ENCODE data around the gene VWF.
"Not testable (repeated sequence)": the region's sequence is repeated elsewhere in the genome, so short reads cannot be mapped to it uniquely, and the experiment has no call there.

The VWF gene
- total RNA-seq: 3.8 to 39.8 (median 22.7) reads per million in 17 experiments

DNA sequence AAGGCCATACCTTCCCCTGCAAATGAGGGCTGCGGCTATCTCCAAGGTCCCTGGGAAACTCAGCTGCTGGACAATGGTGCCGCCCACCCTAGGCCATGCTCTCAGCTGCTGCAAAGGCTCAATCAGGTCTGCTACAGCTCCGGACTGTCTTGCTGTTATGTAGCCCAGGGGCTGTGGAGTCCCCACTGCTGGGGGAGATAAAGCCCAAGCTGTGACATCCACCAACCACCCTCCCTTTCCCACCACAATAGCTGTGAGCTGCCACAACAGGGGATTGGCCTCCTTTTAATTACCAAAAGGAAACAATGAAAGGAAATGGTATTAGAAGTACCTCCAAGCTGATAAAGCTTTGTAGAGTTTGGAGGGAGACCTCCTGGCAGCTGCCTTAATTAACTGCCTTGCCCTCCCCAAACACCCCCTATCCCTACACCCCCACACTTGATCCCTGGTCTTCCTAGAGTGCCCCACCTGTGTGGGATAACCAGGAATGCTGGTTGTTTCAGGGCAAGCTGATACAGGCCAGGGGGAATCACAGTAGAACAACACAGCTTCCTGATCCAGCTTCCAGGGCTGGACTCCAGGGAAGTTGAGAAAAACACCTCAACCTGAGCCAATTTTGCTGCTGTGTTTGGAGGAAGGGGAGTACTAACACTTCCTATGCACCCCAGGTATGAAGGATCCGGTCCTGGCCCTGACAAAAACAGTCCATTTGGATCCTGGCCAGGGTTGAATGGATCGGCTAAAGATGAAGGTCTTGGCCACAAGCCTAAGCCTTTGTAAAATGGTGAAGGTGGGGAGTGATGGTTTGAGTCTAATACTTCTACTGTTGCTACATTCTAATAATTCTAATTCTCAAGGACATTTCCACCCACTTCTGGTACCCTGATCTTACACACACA lies at the start of gene VWF:
Gene VWF (minus strand): TSS at position 260 of the 899 bp plus-strand sequence. CDS start 1,474 bp downstream, outside the sequence.
- DNase-seq: no peak

DNA sequence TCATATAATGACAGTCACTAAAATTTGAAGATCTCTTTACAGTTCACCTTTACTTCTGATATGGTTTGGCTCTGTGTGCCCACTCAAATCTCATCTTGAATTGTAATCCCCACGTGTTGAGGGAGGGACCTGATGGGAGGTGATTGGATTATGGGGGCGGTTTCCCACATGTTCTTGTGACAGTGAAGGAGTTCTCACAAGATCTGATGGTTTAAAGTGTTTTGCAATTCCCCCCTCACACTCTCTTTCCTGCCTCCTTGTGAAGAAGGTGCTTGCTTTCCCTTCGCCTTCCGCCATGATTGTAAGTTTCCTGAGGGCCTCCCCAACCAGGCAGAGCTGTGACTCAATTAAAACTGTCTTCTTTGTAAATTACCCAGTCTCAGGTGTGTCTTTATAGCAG lies 48.4 kb upstream of the VWF start:
- DNase-seq: peak in 2 of 4 experiments; percentile 43 to 46

DNA sequence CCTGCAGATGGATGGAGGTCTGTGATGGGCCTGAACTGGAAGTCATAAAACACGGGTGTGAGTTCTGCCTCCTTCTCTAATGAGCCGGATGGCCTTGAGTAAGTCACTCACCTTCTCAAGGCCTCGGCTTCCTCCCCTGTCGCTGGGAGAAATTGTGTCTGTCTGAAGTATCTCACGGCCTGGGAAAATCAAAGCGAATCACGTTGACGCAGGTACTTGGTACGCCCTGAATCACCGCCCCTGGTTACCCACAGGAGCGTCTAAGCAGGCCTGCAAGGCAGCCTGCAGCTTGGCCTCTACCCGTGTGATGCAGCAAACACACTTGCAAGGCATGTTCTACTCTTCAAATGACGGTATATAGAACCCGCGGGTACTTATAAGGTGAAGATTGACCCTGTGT lies 47.6 kb upstream of the VWF start:
- DNase-seq: no peak

DNA sequence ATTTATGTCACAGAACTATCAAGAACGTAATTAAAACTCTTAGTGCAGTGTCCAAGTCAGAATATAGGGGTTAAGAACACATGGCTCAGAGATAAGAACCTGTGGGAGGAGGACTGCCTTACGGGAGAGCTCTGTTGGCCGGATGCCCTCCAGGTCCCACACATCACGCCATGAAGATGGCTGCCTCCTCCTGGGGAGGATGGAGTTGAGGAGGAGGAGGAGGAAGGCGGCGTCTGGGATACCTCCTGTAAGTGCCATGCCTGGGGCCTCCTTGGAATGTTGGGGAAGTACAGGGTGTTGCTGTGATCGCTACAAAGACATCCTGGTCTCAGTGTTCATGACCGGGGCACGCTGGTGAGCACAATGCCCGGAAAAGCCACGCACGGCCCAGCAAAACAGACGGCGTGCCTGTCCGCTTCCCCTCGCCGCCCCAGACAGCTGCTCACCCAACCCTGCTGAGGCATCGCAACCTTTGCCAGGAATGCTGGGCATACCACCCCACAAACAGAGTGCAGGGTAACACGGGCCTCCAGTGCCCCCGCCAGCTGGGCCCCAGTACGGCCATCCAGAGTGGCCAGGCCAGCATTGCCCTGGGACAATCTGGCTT lies 47.0 kb upstream of the VWF start:
- DNase-seq: no peak

DNA sequence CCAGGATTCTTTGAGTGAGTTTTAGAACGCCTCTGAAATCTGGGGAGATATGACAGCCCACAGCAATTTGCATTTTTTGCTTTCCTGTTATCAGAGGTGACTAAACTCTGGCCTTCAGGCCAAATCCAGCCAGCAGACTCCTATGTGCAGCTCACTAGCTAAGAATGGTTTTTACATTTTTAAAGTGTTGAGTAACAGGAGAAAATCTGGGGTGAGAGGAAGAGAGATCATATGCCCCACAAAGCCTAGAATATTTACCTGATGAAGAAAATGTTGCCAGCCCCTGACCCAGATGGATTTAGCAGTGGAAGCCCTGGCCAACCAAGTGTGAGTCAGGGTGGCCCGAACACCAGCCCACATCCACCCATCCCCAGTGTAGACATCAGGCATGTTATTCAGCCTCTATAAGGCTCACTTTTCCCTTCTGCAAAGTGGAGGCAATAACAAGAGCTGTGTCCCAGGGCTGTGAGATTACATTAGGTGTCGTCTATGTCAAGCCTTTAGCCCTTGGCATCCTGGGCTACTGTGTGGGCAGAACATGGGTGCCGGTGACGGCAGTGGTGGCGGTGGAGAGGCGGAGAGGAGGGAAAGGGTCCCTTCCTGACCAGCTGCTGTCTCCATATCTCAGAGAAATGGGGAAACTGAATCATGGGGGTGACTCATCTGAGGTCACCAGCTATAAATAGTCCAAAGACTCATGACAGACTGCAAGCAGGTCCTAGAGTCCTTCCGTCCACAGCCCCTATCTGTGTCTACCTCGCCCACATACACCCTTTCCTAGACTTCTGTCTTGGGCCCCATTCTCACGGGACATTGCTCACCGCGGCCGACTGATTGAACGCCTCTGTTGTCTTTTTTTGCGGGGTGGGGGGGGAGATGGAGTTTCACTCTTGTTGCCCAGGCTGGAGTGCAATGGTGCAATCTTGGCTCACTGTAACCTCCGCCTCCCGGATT lies 43.1 kb upstream of the VWF start:
- DNase-seq: peak; percentile 96 to 100 (median 98)

DNA sequence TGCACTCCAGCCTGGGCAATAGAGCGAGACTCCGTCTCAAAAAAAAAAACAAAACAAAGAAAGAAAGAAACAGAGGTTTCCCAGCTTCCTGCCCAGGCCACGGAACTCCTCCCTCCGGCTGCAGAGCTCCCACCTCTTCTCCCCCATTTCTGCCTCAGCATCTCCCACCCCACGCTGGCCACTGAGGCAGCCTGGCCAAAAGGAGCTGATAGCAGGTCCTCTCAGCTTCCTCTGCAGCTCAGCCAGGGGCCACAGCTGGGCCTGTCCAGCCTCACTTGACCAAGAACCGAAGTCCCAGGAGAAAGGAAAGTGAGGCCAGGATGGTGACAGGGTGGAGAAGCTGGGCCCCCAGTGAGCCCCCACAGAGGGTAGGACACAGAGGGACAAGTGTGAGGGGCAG lies 42.3 kb upstream of the VWF start:
- peak in 2 of 4 experiments; percentile 26 to 28 for DNase-seq

DNA sequence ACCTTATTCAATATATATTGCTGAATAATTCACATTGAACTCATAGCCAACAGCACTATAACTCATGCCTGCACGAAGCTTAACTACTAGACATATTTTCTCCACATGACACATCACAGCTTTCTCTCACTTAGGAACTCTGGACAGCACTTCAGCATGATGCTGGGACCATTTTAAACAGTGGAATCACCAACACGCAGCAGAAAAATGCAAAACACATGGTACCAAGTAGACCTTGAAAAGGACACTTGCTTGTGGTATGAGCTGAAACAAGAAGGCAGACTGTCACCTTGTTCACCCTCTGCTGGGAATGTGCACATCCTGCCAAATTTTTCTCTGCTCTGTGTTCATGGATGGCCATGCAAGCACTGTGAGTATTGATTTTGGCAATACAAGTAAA lies 40.9 kb upstream of the VWF start:
- no peak for DNase-seq

DNA sequence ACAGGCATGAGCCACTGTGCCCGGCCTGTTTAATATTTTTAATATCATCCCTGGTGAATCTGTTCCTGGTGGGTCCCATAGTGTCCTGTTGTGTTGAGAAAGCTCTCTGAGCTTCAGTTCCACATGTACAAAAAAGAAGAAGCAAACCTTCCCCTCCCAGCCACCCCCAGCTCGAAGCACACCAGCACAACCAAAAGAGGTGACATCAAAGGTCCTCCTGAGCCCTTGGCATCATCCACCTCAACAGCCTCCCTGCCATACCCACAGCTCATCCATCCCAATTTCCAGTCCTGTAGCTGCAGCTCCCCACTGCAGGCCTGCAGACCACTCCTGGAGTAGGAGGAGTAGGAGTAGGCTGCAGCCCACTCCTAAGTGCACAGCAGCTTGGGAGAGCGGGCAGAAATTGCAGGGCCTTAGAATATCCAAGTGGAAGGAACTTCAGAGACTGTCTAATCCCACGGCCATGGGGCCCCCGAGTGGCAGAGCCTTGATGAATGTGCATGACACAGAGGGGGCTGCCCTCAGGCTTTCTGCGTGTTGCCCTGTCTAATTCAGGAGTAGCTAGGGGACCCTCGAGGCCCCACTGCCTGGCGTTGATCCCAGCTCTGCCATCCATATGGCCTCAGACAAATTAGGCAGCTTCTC lies 39.1 kb upstream of the VWF start:
- peak; percentile 52 to 67 (median 60) for DNase-seq

DNA sequence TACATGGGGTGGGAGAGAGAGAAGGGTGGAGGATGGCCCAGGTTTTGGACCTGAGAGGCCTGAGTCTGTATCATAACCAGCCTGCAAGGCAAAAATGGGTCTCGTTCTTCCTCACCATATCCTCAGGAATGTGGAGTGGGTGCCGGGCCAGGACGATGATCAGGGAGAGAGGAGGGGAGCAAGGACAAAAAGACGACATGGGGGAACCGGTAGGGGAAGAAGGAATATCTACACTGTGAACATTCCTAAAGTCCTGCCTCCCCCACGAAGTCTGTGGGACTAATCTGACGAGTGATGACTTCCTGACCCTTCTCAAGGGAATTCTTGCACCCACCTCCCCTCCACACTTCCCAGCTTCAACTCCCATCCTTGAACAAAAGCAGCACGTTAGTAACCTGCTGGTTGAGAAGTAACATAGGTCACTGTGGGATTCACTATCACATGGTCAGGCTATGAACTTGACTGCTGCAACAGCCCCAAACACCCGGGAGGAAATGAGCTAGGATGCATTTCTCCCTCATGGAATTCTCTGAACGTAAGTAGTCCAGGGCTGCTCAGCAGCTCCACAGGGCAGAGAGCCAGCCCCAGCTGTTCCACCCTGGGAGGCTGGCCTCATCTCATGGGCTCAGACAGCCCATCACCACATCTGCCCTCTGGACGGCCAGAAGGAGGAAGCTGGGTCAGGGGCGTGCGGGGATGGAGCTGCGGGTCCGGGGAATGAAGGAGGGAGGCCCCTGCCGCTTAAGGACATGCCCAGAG lies 36.8 kb upstream of the VWF start:
- DNase-seq: peak; percentile 45 to 60 (median 53)

DNA sequence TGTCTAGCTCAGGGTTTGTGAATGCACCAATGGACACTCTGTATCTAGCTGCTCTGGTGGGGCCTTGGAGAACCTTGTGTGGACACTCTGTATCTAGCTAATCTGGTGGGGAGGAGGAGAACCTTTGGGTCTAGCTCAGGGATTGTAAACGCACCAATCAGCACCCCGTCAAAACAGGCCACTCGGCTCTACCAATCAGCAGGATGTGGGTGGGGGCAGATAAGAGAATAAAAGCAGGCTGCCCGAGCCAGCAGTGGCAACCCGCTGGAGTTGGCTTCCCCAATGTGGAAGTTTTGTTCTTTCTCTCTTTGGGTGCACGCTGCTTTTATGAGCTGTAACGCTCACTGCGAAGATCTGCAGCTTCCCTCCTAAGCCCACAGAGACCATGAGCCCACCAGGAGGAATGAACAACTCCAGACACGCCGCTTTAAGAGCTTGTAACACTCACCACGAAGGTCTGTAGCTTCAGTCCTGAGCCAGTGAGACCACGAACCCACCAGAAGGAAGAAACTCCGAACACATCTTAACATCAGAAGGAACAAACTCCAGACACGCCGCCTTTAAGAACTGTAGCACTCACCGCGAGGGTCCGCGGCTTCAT lies 35.7 kb upstream of the VWF start:
- DNase-seq: peak in 3 of 4 experiments; percentile 27 to 35 (median 34)

DNA sequence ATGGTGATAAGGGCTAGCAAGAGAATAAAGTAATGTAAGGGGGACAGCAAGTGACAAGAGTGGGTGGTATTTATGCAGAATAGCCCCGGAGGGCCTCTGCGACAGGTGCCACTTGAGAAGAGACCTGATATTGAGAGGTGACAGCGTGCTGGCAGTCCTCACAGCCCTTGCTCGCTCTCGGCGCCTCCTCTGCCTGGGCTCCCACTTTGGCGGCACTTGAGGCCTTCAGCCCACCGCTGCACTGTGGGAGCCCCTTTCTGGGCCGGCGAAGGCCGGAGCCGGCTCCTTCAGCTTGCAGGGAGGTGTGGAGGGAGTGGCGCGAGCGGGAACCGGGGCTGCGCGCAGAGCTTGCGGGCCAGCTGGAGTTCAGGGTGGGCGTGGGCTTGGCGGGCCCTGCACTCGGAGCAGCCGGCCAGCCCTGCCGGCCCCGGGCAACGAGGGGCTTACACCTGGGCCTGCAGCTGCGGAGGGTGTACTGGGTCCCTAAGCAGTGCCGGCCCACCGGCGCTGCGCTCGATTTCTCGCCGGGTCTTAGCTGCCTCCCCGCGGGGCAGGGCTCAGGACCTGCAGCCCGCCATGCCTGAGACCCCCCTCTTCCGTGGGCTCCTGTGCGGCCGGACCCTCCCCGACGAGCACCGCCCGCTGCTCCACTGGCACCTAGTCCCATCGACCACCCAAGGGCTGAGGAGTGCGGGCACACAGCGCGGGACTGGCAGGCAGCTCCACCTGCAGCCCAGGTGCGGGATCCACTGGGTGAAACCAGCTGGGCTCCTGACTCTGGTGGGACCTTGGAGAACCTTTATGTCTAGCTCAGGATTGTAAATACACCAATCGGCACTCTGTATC lies 34.9 kb upstream of the VWF start:
- DNase-seq: not testable (repeated sequence)

DNA sequence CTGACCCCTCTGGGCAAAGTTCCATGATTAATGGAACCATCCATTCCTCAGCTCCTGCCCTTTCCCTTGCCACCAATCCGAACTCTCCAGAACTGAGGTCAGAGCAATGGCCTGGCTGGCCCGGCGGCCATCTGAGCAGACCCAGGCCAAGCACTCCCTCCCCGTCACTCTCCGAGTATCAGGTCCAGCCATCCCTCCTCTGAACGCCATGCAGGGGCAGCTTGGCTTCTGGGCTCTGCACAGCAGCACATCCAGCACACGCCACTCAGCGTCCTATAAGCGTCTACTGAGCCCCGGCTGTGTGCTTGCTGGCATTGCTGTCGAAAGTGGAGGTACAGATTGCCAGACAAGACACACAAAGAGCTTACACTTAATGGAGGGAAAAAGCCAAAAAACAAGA lies 34.3 kb upstream of the VWF start:
- DNase-seq: no peak

DNA sequence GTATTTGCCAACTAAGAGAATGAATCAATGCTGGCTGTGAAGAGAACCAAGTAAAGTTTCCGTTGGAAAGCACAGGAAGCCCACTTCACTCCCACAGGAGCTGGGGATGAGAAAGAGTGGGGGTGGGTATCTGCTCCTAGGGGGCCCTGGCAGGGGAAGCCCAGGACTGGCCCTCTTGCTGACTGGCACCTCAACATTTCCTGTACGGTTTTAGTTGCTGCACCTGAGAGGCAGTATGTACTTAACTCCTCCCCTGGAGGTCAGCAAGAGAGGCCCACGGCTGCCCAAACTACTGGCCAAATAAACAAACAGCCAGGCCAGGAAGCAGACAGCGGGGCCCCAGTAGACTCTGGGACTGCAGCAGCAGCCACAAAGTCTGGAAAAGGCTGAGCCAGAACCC lies 33.8 kb upstream of the VWF start:
- DNase-seq: no peak

DNA sequence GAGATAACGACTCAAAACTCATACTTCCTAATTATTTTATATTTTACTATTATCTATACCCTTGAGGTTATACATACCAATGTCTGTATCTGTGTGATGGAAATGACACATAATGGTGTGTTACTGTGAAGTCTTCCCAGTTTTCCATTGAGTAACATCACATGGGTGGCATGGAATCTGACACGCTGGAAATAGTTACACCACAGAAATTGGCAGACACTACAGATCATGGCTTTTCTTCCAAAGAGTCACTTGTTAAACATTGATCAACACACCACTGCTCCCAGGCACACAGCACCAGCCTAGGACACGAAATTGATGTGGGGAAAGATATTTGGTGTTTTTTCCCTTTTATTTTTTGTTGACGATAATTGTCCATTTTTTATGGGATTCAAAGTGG lies 33.0 kb upstream of the VWF start:
- DNase-seq: no peak

DNA sequence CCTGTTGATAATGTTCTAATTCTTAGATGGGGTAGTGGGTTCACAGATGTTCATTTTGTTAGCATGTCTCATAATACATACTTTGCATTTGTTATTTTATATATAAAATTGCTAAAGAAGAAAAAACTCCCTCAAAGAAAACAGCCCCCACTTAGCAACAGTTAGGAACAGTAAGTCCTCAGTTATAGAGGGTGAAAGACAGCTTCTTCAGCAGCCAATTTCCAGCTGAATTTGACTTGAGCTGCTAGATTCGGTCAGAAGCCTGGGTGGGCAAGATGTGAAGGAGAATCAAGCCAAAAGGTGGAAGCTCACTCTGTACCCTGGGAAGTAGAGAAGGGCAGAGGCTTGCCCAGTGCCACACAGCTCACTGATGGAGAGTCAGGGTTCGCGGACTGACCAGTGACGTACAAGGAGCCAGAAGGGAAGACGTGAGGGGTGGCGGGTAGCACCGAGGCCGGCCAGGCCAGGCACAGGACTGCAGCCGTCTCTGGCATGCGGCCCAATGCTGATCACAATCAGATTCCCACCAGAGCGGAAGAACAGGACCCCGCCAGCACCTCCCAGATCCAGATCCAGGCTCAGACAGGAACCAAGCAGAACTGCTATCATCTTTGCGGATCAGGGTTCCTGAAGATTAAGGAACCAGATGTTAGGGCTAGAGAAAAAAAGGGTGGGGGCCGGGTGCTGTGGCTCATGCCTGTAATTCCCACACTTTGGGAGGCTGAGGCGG lies 30.4 kb upstream of the VWF start:
- peak in 2 of 4 experiments; percentile 15 to 33 for DNase-seq

DNA sequence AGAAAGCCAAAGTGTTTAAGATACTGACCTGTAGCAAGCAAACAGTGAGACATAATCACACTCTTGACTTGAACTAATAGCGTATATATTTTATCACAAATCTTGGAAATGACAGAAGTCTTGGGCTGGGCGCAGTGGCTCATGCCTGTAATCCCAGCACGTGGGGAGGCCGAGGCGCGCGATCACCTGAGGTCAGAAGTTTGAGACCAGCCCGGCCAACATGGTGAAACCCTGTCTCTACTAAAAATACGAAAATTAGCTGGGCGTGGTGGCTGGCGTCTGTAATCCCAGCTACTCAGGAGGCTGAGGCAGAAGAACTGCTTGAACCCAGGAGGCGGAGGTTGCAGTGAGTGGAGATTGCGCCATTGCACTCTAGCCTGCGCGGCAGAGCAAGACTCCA lies 24.3 kb upstream of the VWF start:
- not testable (repeated sequence) for DNase-seq

DNA sequence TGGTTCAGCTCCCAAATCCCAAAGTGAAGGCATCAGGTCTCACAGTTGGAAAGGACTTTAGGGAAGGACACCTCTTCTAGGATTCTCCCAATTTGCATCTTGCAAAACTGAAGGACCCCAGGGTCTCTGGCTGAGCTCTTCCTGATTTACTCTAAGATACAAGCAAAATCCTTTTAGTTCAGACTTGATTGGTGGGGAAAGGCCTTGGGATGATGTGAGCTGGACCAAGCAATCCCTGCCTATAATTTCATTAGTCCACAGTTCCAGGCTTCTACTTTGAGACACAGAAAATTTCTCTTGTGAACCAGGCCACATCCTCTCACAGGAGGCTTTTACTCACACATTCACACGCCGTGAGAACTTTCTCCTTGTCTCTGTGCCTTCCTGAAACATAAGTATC lies 23.6 kb upstream of the VWF start:
- no peak for DNase-seq

DNA sequence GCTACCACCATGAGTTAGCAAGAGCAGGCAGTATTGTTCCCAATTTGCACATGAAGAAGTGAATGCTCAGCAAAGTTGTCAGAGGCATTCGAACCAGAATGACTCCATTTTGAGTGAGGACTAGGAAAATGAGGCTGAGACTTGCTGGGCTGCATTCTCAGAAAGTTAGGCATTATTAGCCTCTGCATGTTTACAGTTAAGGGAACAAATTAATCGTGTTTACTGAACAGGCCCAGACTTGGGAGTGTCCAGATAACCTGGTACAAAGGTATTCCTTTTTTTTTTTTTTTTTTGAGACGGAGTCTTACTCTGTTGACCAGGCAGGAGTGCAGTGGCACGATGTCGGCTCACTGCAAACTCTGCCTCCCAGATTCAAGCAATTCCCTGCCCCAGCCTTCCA lies 22.5 kb upstream of the VWF start:
- DNase-seq: no peak

DNA sequence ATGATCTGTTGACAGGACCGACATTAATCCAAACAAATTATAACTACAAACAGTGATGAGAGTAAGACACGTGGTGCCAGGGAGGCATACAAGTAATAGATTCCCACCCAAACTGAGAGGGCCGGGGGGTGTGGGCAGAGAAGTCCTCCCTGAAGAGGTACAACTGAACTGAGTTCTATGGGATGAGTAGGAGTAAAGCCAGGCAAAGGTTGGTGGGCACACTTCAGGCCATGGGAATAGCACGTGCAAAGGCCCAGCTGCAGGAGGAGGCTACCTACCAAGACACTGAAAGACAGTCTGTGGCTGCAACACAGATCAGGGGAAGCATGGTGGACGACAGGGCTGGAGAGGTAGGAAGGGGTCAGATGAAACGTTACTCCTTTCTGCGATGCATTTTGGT lies 22.0 kb upstream of the VWF start:
- DNase-seq: no peak

Measured in suppressor macrophage (primary cell).